ENCODE results near the gene NKTR.

The NKTR gene

DNA sequence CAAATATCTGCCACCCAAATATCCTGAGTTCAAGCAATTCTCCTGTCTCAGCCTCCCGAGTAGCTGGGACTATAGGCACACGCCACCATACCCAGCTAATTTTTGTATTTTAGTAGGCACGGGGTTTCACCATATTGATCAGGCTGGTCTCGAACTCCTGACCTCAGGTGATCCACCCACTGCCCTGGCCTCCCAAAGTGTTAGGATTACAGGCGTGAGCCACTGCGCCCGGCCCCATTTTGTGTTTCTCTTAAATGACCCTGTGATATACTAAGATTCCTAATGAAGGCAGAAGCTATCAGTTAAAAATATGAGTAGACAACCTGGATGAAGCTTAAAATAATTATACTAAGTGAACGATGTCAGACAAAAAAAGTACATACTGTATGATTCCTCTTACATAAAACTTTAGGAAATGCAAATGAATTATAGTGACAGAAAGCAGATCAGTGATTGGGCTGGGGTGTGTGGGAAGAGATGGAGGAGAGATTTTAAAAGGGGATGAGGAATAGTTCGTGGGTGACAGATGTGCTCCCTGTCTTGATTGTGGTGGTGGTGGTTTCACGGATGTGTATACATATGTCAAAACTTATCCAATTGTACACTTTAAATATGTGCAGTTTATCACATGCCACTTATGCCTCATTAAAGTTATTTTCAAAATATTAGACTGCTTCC, 81.0 kb downstream of the NKTR start:
- DNase-seq (ENCODE audit: low read depth, low spot score), result no peak

DNA sequence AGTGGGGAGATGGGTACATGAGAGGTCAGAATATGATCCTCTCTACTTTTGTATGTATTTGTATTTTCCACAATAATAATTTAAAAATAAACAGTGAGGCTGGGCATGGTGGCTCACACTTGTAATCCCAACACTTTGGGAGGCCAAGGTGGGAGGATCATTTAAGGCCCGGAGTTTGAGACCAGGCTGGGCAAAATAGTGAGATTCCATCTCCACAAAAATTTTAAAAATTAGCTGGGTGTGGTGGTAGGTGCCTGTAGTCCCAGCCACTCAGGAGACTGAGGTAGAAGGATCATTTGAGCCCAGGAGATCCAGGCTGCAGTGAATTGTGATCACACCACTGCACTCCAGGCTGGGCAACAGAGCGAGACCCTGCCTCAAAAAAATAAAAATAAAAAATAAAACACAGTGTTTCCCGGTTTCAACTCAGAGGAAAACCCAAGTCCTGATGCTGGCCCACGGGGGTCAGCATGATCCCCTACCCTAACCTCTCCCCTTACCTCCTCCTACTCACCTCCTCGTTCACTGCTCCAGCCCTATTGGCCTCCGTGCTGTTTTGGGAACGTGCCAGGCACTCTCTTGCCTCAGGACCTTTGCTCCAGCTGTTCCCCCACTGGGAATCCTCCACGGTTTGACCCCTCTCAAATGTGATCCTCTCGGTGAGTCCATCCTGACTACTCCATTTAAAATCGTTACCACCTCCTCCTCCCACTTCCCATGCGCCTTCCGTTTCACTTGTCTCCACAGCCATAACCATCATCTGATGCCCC, 82.0 kb downstream of the NKTR start:
- no peak for DNase-seq (ENCODE audit: low read depth, low spot score)

DNA sequence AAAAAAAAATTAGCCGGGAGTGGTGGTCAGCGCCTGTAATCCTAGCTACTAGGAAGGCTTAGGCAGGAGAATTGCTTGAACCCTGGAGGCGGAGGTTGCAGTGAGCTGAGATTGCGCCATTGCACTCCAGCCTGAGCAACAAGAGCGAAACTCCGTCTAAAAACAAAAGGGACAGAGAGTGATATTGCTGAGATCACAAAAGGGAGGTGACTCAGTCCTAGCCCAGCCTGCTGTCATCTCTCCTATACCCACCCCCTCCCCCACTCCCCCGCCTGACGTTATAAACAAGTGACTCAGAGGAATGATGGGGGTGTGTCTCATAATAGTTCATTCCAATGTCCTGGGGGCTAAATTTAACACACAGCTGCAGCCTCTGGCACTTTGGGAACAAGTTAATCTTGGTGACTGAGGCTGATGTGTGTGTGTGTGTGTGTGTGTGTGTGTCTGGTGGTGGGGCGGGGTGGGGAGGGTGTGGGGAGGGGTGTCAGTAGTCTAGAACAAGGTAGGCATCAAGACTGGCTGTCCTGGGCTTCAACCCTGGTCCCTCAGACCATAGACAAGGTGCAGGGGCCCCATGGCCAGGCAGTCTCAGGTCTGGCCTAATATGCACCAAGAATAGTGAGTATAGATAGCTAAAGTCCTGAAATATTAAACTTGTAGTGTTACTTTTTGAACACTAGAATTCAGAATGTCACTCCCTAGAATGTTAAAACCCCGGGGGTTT, 83.6 kb downstream of the NKTR start:
- no peak for DNase-seq (ENCODE audit: low read depth, low spot score)

DNA sequence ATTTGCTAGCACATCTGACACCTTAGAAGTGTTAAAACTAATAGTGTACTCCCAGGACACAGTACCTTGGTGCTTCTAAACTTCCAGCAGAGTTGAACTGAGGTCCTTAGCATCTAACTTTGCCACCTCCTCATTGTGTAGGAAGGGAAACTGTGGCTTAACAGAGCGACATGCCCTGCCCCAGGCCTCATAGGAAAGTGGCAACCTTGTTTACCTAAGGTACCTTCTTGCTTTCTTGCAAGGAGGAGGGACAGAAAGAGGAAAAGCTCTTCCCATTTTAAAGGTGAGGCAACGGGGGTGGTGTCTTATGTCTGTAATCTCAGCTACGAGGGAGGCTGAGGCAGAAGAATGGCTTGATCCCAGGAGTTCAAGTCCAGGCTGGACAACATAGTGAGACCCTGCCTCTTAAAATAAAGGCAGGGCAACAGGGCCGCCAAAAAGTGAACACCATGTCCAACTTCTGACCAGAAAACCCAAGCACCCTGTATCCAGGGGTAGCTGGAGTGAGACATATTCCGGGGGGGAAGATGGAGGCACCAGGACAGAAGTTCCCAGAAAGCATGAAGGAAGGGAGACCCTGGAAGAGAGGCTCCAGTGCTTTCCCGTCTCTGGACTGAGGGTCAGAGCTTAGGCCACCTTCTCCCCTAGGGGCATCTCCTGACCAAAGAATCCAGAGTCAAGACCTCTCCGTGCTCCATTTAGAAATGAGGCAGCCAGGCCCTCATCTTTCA, 84.3 kb downstream of the NKTR start:
- DNase-seq (ENCODE audit: low read depth, low spot score), result no peak

DNA sequence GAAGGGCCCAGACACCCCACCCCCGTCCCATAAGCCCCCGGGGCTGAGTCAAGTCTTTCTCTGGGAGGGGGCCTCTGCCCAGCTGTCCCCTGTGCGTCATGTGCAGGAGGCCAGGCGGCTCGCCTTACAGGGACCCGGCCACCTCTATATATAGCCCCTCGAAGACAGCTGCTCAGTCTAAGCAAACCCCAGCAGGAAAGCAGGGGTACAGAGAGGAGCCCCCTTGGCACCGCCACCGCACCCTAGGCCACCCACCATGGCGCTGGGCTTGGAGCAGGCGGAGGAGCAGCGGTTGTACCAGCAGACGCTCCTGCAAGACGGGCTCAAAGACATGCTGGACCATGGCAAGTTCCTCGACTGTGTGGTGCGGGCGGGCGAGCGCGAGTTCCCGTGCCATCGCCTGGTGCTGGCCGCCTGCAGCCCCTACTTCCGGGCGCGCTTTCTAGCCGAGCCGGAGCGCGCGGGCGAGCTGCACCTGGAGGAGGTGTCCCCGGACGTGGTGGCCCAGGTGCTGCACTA, 84.9 kb downstream of the NKTR start, which contains the start of gene KLHL40:
TSS of gene KLHL40 (plus strand) at position 175 of the 519 bp plus-strand sequence. CDS start at position 257, 82 bp downstream.
- DNase-seq (ENCODE audit: low read depth, low spot score), result no peak

DNA sequence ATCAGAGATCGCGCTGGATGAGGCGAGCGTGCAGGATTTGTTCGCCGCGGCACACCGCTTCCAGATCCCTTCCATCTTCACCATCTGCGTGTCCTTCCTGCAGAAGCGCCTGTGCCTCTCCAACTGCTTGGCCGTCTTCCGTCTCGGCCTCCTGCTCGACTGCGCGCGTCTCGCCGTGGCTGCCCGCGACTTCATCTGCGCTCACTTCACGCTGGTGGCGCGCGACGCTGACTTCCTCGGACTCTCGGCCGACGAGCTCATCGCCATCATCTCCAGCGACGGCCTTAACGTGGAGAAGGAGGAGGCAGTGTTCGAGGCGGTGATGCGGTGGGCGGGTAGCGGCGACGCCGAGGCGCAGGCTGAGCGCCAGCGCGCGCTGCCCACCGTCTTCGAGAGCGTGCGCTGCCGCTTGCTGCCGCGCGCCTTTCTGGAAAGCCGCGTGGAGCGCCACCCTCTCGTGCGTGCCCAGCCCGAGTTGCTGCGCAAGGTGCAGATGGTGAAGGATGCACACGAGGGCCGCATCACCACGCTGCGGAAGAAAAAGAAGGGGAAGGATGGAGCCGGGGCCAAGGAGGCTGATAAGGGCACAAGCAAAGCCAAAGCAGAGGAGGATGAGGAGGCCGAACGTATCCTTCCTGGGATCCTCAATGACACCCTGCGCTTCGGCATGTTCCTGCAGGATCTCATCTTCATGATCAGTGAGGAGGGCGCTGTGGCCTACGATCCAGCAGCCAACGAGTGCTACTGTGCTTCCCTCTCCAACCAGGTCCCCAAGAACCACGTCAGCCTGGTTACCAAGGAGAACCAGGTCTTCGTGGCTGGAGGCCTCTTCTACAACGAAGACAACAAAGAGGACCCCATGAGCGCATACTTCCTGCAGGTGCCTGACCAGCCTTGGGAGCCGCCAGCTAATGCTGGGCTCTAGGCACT, 85.7 kb downstream of the NKTR start:
- DNase-seq (ENCODE audit: low read depth, low spot score), result no peak

DNA sequence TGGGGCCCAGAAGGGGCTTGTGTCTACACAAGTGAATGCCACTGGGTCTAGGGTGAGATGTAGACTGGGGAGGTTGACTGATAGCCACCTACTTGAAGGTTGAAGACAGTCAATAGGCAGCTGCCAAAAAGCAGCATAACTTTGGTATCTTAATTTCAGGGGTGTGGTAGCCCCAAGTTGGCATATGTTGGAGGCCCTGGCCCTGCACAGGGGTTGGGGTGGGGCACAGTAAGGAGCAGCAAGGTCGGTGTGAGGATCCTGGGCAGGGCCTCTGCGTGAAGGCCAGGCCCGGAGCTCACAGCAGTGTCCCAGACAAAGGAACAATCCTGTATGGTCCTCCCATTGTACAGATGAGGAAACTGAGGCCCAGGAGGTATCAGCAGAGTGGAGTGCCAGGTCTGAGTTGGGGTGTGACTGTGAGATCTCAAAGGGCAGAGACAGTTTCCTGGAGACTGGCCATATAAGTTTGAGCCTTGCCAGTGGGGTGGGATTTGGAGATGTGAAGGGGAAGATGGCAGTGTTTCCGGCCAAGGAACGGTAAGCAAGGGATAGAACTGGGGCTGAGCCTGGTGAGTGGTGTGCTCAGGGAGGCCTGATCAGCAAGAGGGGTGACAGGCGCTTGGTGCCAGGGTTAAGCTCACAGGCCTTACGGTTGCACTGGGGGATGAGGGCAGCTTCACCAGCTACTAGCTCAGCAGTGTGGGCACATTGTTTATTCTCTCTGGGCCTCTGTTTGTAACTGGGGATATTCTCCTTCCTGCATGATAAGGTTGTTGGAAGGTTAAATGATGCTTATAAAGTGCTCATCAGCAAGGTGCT, 86.6 kb downstream of the NKTR start:
- no peak for DNase-seq (ENCODE audit: low read depth, low spot score)

DNA sequence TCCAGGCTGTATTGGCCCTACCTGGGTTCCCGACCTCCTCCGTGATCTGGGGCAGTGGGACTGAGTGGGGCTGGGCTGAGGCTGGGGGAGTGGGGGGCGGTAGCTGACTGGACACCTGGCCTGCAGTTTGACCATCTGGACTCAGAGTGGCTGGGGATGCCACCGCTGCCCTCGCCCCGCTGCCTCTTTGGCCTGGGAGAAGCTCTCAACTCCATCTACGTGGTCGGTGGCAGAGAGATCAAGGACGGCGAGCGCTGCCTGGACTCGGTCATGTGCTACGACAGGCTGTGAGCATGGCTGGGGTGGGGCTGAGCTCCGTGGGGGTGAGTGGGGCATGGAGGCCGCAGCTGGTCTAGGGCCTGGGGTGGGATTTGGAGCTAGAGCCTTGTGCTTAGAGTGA, 87.5 kb downstream of the NKTR start:
- no peak for DNase-seq (ENCODE audit: low read depth, low spot score)

DNA sequence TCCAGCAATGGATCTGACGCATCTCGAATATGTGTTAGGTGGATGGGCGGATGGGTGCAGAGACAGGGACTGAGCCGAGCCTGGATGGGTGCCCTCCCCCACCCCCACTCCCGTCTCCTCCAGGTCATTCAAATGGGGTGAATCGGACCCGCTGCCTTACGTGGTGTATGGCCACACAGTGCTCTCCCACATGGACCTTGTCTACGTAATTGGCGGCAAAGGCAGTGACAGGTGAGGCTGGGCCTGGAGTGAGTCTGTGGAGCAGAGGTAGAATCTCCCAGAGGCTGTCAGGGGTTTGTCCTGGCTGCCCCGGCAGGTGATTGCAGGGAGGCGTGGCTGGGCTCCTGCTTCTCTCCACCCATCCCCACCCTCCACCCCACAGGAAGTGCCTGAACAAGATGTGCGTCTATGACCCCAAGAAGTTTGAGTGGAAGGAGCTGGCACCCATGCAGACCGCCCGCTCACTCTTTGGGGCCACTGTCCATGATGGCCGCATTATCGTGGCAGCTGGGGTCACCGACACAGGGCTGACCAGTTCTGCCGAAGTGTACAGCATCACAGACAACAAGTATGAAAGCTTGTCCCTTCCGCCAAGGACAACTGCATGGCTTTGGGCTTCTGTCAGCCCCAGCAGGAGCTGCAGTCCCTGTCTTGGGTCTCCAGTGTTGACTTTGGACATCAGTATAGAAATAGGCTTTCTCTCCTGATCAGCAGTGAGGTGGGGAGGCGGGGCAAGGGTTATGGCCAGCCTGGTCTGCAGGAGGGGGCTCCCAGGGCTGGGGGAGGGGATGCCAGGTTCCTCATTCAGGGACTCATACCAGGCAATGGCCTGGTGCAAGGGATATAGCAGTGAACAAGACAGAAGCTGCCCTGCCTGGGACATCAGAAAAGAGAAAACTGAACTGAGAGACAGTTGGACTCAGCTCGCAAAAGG, 88.3 kb downstream of the NKTR start:
- no peak for DNase-seq (ENCODE audit: low read depth, low spot score)

DNA sequence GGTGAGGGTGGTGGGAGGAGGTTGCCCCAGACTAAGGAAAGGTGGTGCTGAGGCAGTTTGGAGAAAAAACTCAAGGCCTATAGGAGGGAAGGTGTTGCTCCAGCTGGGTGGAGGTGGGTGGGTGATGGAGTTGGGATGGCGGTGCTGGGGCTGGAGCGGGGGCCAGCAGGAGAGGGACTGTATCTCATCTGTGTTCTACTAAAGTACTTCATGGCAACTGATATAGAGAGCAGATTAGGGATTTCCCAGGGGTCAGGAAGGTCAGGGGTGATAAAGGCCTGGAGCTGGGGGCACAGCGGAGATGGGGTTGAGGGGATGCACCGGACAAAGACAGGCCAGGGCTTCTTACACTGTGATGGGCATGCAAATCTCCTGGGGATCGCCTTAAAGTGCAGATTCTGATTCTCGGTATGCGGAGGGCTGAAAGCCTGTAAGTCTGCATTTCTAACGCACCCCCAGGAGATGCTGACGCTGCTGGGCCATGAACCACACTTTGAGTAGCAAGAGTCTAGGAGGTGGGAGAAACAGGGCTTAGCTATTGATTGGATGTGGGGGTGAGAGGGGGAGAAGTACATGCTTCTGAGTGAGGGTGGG, 89.0 kb downstream of the NKTR start:
- DNase-seq (ENCODE audit: low read depth, low spot score), result no peak

DNA sequence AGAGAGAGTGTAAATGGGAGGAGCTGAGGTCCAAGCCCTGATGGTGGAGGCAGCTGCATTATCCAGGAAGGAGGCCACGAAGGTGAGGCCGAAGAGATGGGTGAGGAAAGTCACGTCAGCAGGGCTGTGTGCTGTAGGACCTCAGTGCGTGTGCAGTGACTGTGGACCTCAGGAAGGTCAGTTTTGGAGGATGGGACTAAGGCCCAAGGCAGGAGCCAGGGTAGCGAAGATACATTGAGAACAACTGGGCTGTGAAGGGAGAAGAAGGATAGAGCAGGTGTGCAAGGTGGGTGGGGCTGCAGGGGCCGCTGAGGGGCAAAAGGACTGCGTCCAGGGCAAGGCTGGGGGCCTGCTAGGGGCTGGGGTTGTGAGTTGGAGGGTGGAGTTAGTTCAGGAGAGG, 89.7 kb downstream of the NKTR start:
- DNase-seq (ENCODE audit: low read depth, low spot score), result no peak

DNA sequence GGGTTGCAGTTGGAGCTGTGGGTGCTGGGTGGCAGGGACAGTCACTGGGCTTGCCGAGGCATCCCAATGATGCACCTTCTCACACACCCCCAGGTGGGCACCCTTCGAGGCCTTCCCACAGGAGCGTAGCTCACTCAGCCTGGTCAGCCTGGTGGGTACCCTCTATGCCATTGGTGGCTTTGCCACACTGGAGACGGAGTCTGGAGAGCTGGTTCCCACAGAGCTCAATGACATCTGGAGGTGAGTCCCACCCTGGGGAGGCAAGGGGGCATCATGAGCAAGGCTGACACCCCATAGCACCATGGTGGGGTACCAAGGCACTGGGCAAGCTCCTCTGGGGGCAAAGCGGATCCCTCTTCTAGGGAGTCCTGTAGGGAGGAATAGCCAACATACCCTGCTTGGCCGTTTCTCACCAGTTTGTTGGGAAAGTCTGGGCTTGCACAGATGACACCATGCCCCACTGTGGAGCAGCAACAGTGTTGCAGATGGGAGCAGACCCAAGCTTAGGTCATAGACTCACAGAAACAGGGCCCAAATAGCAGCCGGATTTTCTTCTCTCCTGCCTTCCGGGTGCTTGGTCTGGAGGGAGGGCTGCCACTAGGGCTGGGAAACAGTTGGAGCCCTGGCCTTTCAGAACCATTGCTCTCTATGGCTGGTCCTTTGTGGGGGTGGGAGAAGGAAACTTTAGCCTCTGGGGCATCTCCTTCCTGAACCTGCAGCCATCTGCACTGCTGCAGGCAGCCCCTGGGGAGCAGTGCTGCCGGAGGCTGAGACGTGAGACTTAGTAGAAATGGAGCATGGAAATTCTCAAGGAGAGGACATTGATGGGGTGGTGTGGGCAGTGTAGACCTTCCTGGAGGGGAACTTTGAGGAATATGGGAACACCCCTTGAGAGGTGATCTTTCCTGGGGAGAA, 90.5 kb downstream of the NKTR start:
- DNase-seq (ENCODE audit: low read depth, low spot score), result no peak

DNA sequence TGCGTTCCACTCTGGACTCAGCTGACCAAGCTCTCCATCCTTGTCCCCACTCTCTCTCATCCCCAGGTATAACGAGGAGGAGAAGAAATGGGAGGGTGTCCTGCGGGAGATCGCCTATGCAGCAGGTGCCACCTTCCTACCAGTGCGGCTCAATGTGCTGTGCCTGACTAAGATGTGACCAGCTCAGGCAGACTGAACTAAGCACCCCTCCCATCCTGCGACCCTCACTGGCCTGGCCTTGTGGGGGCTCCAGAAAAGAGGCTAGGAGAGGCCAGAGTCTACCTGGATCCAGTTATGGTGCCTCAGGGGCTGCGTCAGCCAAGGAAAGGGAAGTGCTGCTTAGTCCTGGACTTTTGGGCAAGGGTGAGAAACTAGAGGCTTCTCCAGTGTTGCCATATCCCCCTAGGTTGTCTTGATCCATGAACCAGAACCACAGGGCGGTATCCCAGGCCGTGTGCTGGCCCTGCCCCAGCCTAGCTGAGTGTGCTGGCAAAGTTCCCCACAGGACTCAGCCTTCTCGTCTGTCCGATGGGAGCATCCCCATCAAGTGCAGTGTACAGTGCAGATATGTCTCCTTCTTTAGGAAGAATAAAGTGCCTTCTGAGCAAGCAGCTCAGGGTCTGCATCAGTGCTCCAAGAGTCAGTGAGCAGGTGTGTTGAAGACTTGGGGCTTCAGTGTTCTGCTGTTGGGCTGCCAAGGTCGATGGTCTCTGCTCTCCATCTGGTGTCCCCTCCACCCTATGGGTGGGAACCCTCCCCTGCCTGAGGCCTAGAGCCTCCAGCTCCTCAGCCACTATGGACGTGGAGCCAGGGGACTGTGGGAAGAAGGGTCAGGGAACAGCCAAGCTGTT, 91.6 kb downstream of the NKTR start:
- no peak for DNase-seq (ENCODE audit: low read depth, low spot score)

DNA sequence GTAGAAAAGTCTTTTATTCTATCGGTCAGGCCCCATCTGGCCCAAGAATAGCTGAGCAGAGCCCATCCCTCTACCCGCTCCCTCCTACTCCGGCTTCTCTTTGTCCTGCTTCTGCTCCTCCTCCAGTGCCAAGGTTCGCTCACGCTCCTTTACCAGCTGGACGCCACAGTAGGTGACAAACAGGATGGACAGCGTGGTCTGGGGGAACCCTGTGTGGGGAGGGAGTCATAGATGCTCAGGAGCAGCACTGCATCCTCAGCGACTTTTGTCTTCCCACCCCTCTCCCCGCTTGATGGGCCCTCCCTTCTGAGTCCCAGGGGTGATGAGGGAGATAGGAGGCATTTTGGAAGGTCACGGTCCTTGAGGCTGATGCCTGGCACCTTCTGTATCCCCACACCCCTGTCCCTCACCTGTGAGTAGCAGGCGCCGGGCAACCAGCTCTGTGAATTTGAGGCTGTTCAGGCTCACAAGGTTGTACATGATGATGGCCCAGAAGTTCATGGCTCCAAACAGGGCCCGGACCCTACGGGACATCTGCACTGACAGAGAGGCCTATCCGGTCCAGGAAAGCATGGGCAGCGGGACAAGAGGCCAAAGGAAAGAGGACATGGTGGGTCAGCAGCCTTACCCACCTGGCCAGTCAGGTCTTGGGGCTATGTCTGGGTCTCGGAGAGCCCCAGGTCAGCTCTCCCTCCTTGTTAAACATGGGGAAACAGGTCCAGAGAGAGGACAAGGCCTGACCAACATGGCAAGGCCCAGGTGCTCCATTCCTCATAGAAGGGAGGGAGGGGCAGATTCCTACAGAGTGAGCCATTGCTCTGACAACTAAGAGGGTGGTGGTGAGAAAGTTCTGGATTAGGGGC, 92.4 kb downstream of the NKTR start:
- DNase-seq (ENCODE audit: low read depth, low spot score), result no peak

DNA sequence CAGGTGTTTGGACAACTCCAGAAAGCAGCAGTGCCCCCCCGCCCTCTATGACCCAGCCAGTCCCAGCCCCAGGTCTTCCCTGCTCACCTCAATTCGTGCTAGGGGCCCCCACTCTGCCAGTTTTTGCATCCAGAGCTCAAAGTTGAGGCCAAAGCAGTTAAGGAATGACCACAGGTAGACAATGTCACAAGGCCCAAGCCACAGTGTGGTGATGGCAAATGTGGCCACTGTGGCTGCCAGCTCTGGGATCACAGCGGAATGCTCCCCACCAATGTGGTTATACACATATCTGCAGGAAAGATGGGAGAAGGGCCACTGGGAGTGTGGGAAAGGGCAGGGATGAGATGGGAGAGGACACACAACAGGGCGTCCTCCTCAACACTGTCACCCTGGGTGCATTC, 93.0 kb downstream of the NKTR start:
- no peak for DNase-seq (ENCODE audit: low read depth, low spot score)
